DOHH2 (cell line): Measurements from ENCODE around the gene MUC5AC.

ENCODE experiments used
- H3F3A ChIP-seq: fragments of 200-600 bp; sonication (generic), shearing (Covaris generic); 2 replicates; pipeline ENCODE4 v1.6.0; 2016; ENCODE audit warnings: antibody characterized with exemption, mild to moderate bottlenecking; ENCODE audit not compliant: control insufficient read depth, insufficient read depth
- H3K27ac ChIP-seq: fragments of 200-600 bp; sonication (generic); 2 replicates; pipeline ENCODE4 v1.5.1; 2014; ENCODE audit warnings: low read depth, mild to moderate bottlenecking, low read length, moderate library complexity
- H3K27me3 ChIP-seq: fragments of 200-600 bp; sonication (generic); 2 replicates; pipeline ENCODE4 v1.6.1; 2014; ENCODE audit warnings: mild to moderate bottlenecking, low read length, mixed read lengths; ENCODE audit not compliant: control insufficient read depth
- H3K36me3 ChIP-seq: fragments of 200-600 bp; sonication (generic); 2 replicates; pipeline ENCODE4 v1.6.1; 2014; ENCODE audit warnings: mild to moderate bottlenecking, low read length, moderate library complexity, mixed read lengths; ENCODE audit not compliant: control insufficient read depth
- H3K4me1 ChIP-seq: fragments of 200-600 bp; sonication (generic); 2 replicates; pipeline ENCODE4 v1.6.1; 2014; ENCODE audit warnings: mild to moderate bottlenecking, low read length, mixed read lengths; ENCODE audit not compliant: control insufficient read depth
- H3K4me2 ChIP-seq: fragments of 200-600 bp; sonication (generic); 2 replicates; pipeline ENCODE4 v1.6.0; 2014; ENCODE audit warnings: mild to moderate bottlenecking, low read length, moderate library complexity
- H3K4me3 ChIP-seq: fragments of 200-600 bp; sonication (generic); 2 replicates; pipeline ENCODE4 v1.5.1; 2014; ENCODE audit warnings: mild to moderate bottlenecking, low read length, mixed read lengths
- H3K79me2 ChIP-seq: fragments of 200-600 bp; sonication (generic); 2 replicates; pipeline ENCODE4 v1.6.1; 2014; ENCODE audit warnings: mild to moderate bottlenecking, low read length, mixed read lengths; ENCODE audit not compliant: control insufficient read depth
- H3K9me2 ChIP-seq: fragments of 200-600 bp; sonication (generic); replicated peaks from 2 replicates; pipeline ENCODE4 v1.6.1; 2014; ENCODE audit warnings: mild to moderate bottlenecking, low read length, mixed read lengths; ENCODE audit not compliant: control insufficient read depth
- H3K9me3 ChIP-seq: fragments of 200-600 bp; sonication (generic); 2 replicates; pipeline ENCODE4 v1.6.1; 2014; ENCODE audit warnings: antibody characterized with exemption, low read length, mixed read lengths; ENCODE audit not compliant: control insufficient read depth, insufficient read depth
- H4K20me1 ChIP-seq: fragments of 200-600 bp; sonication (generic); 2 replicates; pipeline ENCODE4 v1.6.0; 2014; ENCODE audit warnings: low read depth, mild to moderate bottlenecking, antibody characterized with exemption, low read length, moderate library complexity; ENCODE audit not compliant: control insufficient read depth, insufficient read depth
- EZH2phosphoT487 ChIP-seq: fragments of 200-600 bp; sonication (generic); IDR thresholded peaks from 2 replicates; pipeline ENCODE4 v1.6.1; 2017; ENCODE audit warnings: borderline replicate concordance, mild to moderate bottlenecking, antibody characterized with exemption, low read length, moderate library complexity, mixed read lengths
- TF ChIP-seq, protein P1 (sequence below): fragments of 200-600 bp; sonication (generic); IDR thresholded peaks from one replicate; pipeline ENCODE4 v1.5.1; 2014; ENCODE audit warnings: antibody characterized with exemption, mild to moderate bottlenecking, low read depth, low read length; ENCODE audit not compliant: poor library complexity, severe bottlenecking

Gene MUC5AC

DNA sequence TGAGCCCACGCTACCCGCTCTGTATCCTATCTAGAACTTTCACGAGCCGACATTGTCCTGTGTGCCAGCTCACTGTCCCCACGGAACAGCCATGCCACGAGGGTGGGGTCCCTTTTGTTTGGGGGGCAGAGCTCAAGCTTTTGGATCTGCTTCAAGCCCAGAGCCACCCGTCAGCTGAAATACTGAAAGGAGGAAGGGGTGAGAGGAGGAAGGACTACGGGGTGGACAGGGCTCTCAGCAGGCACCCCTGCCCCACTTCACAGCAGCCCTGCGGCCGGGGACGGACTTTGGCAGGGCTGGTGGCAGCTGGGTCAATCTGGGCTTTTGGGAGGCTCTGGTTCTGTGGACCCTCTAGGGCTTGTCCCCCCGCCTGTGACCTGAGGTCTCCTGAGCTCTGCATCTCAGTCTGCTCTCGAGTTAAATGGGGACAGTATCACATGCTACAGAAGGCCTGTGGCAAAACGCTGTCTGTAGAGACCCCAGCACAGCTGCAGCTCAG lies 30.0 kb upstream of the MUC5AC start:
- Histone ChIP-seq H3K79me2 (no peaks in the 10 kb centered on the region), H3K9me2 (no peaks in the 10 kb centered on the region), H3K27ac (no peak overlapping the region), H3K27me3 (no peaks in the 10 kb centered on the region), H3K4me1 (no peaks in the 10 kb centered on the region), H3F3A (no peaks in the 10 kb centered on the region), H4K20me1 (no peaks in the 10 kb centered on the region), H3K9me3 (no peaks in the 10 kb centered on the region), H3K4me3 (no peak overlapping the region), H3K4me2 (no peak overlapping the region), H3K36me3 (no peaks in the 10 kb centered on the region)
- TF ChIP-seq EZH2phosphoT487 = no peak
- TF ChIP-seq, protein P1, sequence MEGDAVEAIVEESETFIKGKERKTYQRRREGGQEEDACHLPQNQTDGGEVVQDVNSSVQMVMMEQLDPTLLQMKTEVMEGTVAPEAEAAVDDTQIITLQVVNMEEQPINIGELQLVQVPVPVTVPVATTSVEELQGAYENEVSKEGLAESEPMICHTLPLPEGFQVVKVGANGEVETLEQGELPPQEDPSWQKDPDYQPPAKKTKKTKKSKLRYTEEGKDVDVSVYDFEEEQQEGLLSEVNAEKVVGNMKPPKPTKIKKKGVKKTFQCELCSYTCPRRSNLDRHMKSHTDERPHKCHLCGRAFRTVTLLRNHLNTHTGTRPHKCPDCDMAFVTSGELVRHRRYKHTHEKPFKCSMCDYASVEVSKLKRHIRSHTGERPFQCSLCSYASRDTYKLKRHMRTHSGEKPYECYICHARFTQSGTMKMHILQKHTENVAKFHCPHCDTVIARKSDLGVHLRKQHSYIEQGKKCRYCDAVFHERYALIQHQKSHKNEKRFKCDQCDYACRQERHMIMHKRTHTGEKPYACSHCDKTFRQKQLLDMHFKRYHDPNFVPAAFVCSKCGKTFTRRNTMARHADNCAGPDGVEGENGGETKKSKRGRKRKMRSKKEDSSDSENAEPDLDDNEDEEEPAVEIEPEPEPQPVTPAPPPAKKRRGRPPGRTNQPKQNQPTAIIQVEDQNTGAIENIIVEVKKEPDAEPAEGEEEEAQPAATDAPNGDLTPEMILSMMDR = no peak

GRCh38 chr11:1128311-1129142 lies 29.2 kb upstream of the MUC5AC start:
- Histone ChIP-seq H3K4me3 (no peak overlapping the region), H3K9me2 (no peaks in the 10 kb centered on the region), H3K9me3 (no peaks in the 10 kb centered on the region), H3K27me3 (no peaks in the 10 kb centered on the region), H3K4me1 (no peaks in the 10 kb centered on the region), H3K79me2 (no peaks in the 10 kb centered on the region), H3F3A (no peaks in the 10 kb centered on the region), H4K20me1 (no peaks in the 10 kb centered on the region), H3K27ac (no peak overlapping the region), H3K36me3 (no peaks in the 10 kb centered on the region), H3K4me2 (no peak overlapping the region)
- TF ChIP-seq, protein P1 = no peak
- no peak for TF ChIP-seq EZH2phosphoT487

DNA sequence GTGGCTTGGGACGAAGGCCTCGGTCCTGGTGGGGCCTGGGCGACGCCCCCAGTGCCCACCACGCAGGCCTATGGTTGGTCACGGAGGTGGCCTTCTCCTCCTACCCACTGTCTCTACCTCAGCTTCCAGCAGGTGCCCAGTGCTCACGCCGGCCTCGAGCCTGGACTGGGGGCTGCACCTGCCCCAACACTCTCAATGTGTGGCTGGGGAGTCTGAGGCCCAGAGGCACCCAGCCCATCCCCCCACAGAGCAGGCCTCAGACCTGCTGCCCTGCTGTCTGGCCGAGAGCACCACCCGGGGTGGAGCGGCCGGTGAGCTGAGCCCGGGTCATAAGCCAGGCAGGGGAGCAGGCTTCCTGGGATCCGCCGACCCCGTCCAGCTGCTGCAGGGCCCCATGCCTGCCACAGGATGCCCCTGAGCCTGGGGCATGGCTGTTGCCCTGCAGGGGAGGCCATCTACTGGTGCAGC lies 28.6 kb upstream of the MUC5AC start:
- Histone ChIP-seq H3K27ac (no peak overlapping the region), H4K20me1 (no peaks in the 10 kb centered on the region), H3K79me2 (no peaks in the 10 kb centered on the region), H3K27me3 (no peaks in the 10 kb centered on the region), H3K36me3 (no peaks in the 10 kb centered on the region), H3K4me1 (no peaks in the 10 kb centered on the region), H3K4me2 (no peak overlapping the region), H3K4me3 (no peak overlapping the region), H3K9me3 (no peaks in the 10 kb centered on the region), H3K9me2 (no peaks in the 10 kb centered on the region), H3F3A (no peaks in the 10 kb centered on the region)
- TF ChIP-seq, protein P1 = no peak
- TF ChIP-seq EZH2phosphoT487 = no peak
